Measurements from ENCODE around the gene MS4A8.

GRCh38 chr11:60658409-60658808, 41.0 kb upstream of the MS4A8 start:
- TF ChIP-seq RAD21 (IDR thresholded peaks at IDR 0.05; ENCODE audit: insufficient read depth, low read depth, low read length) (no peak), CTCF (IDR thresholded peaks at IDR 0.05 in 2 of 3, conservative IDR thresholded peaks at IDR 0.05 in 1 of 3; ENCODE audit: control insufficient read depth in 2 of 3, extremely low read depth in 1 of 3, insufficient read depth in 1 of 3, low read depth in 3 of 3, low read length in 3 of 3) (no peak), POLR2A (IDR thresholded peaks at IDR 0.05; ENCODE audit: low read depth, low read length) (no peak), MLLT1 (IDR thresholded peaks at IDR 0.05) (no peak), ZBTB40 (IDR thresholded peaks at IDR 0.05; ENCODE audit: borderline replicate concordance) (no peak), BCL11A (IDR thresholded peaks at IDR 0.05; ENCODE audit: low read depth, low read length) (no peak), ZNF622 (IDR thresholded peaks at IDR 0.05) (no peak), SPI1 (IDR thresholded peaks at IDR 0.05; ENCODE audit: borderline replicate concordance, insufficient read depth, low read depth, low read length) (no peak)

Data from GM12878 (cell line).